ENCODE data around the gene PGA4. TPM values are rescaled to one million over a fixed set of nuclear protein-coding genes. Genes with fewer than 3 reads are reported as not detected.

PGA4 gene
- total and polyA plus RNA-seq, 2 donors (not counting 3 experiments of a cell fraction or from before 2014, with no cell fraction given), result 0.15 TPM; not detected in 1

DNA sequence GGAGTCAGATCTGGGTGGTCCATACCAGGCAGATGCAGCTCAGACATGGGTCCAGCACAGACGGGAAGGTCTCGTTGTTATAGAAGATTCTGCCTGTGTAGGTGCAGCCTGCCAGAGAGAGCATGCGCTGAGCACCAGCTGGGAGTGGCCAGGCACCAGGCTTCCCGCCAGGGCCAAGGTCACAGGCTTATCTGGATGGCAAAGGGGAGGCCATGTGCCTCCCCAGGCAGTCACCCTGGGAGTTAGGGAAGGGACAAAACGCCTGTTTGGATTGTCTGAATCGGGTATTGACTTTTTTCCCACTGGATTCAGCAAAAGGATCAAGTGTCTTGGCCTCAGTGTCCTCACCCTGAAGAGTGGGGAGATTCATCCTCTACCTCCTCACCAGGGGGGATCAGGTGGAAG lies 45.3 kb downstream of the PGA4 start:
- Histone ChIP-seq H3K27ac (ENCODE audit: insufficient read depth, low read depth, low read length) (no peak overlapping the region), H3K4me2 (ENCODE audit: insufficient read depth, low read length) (no peak overlapping the region), H3K9ac (replicated peaks; ENCODE audit: extremely low read depth, insufficient read depth, low read length) (no peak overlapping the region), H3K36me3 (ENCODE audit: control insufficient read depth in 2 of 2, extremely low read depth in 1 of 2, insufficient read depth in 2 of 2, low read length in 2 of 2) (no peaks in the 10 kb centered on the region), H3K79me2 (ENCODE audit: control insufficient read depth, insufficient read depth, low read length) (no peaks in the 10 kb centered on the region), H3K4me1 (ENCODE audit: control insufficient read depth, extremely low read depth, insufficient read depth, low read length) (no peaks in the 10 kb centered on the region), H4K20me1 (replicated peaks; ENCODE audit: control insufficient read depth, extremely low read depth, insufficient read depth, low read length) (no peaks in the 10 kb centered on the region), H2AFZ (ENCODE audit: low read depth, low read length) (no peak overlapping the region), H3K4me3 (replicated peaks in 1 of 3; ENCODE audit: insufficient read depth in 1 of 3, low read depth in 1 of 3, low read length in 3 of 3) (no peak overlapping the region), H3K9me1 (replicated peaks; ENCODE audit: control insufficient read depth, extremely low read depth, insufficient read depth, low read length) (no peaks in the 10 kb centered on the region), H3K9me3 (replicated peaks; ENCODE audit: control insufficient read depth, insufficient read depth, low read length) (no peaks in the 10 kb centered on the region), H3K27me3 (ENCODE audit: control insufficient read depth in 2 of 2, insufficient read depth in 2 of 2, low read length in 2 of 2) (no peaks in the 10 kb centered on the region)
- FAIRE-seq (no peak), DNase-seq (ENCODE audit: low read depth, low spot score) (no peak)
- BruUV-seq (replicated peaks), result no TSS peak
- POLR2A ChIA-PET, result no interaction called here
- CTCF ChIA-PET, result interaction anchor here (1.3 kb wide), 1 partner anchor 12 kb away, joined by 3 read pairs; no protein-coding TSS in a partner anchor
- dilution Hi-C loops (cut with MboI; ENCODE audit: extremely low pct_ligation_motif_present, low sequenced_read_pairs) (no loop called here), intact Hi-C loops (cut with micrococcal nuclease) (no loop called here)
- TF ChIP-seq GATA2 (IDR thresholded peaks at IDR 0.05; ENCODE audit: insufficient read depth, insufficient read length, low read depth, low read length) (no peak), POLR2AphosphoS5 (IDR thresholded peaks at IDR 0.05; ENCODE audit: insufficient read depth, low read depth, low read length) (no peak), MYC (IDR thresholded peaks at IDR 0.05; ENCODE audit: low read depth, low read length) (no peak)
- TF ChIP-seq, protein P1, sequence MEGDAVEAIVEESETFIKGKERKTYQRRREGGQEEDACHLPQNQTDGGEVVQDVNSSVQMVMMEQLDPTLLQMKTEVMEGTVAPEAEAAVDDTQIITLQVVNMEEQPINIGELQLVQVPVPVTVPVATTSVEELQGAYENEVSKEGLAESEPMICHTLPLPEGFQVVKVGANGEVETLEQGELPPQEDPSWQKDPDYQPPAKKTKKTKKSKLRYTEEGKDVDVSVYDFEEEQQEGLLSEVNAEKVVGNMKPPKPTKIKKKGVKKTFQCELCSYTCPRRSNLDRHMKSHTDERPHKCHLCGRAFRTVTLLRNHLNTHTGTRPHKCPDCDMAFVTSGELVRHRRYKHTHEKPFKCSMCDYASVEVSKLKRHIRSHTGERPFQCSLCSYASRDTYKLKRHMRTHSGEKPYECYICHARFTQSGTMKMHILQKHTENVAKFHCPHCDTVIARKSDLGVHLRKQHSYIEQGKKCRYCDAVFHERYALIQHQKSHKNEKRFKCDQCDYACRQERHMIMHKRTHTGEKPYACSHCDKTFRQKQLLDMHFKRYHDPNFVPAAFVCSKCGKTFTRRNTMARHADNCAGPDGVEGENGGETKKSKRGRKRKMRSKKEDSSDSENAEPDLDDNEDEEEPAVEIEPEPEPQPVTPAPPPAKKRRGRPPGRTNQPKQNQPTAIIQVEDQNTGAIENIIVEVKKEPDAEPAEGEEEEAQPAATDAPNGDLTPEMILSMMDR (IDR thresholded peaks at IDR 0.05; ENCODE audit: extremely low read depth in 1 of 2, insufficient read depth in 1 of 2, low read depth in 1 of 2, low read length in 2 of 2), result no peak

DNA sequence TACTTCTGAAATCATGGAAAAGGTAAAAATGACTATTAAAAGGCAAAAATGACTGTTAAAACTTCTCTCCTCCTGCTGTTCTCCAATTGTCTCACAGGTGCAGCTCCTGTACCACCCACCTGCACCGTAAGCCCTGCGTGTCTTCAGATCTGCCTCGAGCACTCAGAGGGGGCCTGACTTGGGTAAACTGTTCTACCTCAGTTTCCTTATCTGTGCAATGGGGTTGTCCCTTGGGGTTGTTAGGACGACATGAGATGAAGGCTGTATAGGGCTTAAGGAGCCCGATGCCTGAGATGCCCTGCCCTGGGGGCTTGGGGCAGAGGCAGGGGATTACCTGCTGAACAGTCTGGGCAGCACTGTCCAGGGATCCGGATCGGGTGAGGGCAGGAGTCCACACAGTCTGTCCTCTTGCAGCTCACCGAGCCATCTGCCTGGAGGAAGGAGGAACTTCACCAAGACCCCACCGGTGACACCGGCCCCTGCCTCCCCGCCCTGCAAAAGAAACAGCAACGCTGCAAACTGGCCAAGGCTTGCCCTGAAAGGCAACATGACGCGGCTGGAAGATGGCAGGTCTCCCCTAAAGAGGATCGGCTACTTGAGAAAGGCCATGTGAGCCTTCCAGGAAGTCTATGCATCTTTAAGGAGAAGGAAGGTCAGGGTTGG lies 46.6 kb downstream of the PGA4 start:
- no peaks in the 10 kb centered on the region for H3K9me1 ChIP-seq (replicated peaks; ENCODE audit: control insufficient read depth, extremely low read depth, insufficient read depth, low read length)
- H3K27ac ChIP-seq (ENCODE audit: insufficient read depth, low read depth, low read length), result no peak overlapping the region
- POLR2A ChIA-PET, result no interaction called here
- dilution Hi-C loops (cut with MboI; ENCODE audit: extremely low pct_ligation_motif_present, low sequenced_read_pairs) (no loop called here), intact Hi-C loops (cut with micrococcal nuclease) (no loop called here)
- H4K20me1 ChIP-seq (replicated peaks; ENCODE audit: control insufficient read depth, extremely low read depth, insufficient read depth, low read length), result no peaks in the 10 kb centered on the region
- no peak for TF ChIP-seq MYC (IDR thresholded peaks at IDR 0.05; ENCODE audit: low read depth, low read length)
- TF ChIP-seq EZH2 (IDR thresholded peaks at IDR 0.05; ENCODE audit: borderline replicate concordance, low read depth, low read length, severe bottlenecking), result no peak
- TF ChIP-seq POLR2AphosphoS5 (IDR thresholded peaks at IDR 0.05; ENCODE audit: insufficient read depth, low read depth, low read length), result no peak
- TF ChIP-seq, protein P1 (IDR thresholded peaks at IDR 0.05; ENCODE audit: extremely low read depth in 1 of 2, insufficient read depth in 1 of 2, low read depth in 1 of 2, low read length in 2 of 2), result no peak
- TF ChIP-seq JUN (IDR thresholded peaks at IDR 0.05; ENCODE audit: borderline replicate concordance, insufficient read depth, insufficient read length, low read depth), result no peak
- TF ChIP-seq GATA2 (IDR thresholded peaks at IDR 0.05; ENCODE audit: insufficient read depth, insufficient read length, low read depth, low read length), result no peak
- TF ChIP-seq POLR2A (IDR thresholded peaks at IDR 0.05; ENCODE audit: low read depth, low read length), result no peak
- TF ChIP-seq, protein P2, sequence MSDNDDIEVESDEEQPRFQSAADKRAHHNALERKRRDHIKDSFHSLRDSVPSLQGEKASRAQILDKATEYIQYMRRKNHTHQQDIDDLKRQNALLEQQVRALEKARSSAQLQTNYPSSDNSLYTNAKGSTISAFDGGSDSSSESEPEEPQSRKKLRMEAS (IDR thresholded peaks at IDR 0.05; ENCODE audit: insufficient read depth, insufficient read length), result no peak
- no peak for TF ChIP-seq FOS (IDR thresholded peaks at IDR 0.05; ENCODE audit: borderline replicate concordance, insufficient read depth, low read length)
- no peaks in the 10 kb centered on the region for H3K9me3 ChIP-seq (replicated peaks; ENCODE audit: control insufficient read depth, insufficient read depth, low read length)
- H3K4me1 ChIP-seq (ENCODE audit: control insufficient read depth, extremely low read depth, insufficient read depth, low read length), result no peaks in the 10 kb centered on the region
- FAIRE-seq (no peak), DNase-seq (ENCODE audit: low read depth, low spot score) (no peak)
- H2AFZ ChIP-seq (ENCODE audit: low read depth, low read length), result no peak overlapping the region
- H3K36me3 ChIP-seq (ENCODE audit: control insufficient read depth in 2 of 2, extremely low read depth in 1 of 2, insufficient read depth in 2 of 2, low read length in 2 of 2), result no peaks in the 10 kb centered on the region
- no peak overlapping the region for H3K4me2 ChIP-seq (ENCODE audit: insufficient read depth, low read length)
- H3K27me3 ChIP-seq (ENCODE audit: control insufficient read depth in 2 of 2, insufficient read depth in 2 of 2, low read length in 2 of 2), result no peaks in the 10 kb centered on the region
- H3K79me2 ChIP-seq (ENCODE audit: control insufficient read depth, insufficient read depth, low read length), result no peaks in the 10 kb centered on the region
- CTCF ChIA-PET, result interaction anchor here (1.3 kb wide), 1 partner anchor 14 kb away, joined by 3 read pairs; no protein-coding TSS in a partner anchor
- no peak overlapping the region for H3K4me3 ChIP-seq (replicated peaks in 1 of 3; ENCODE audit: insufficient read depth in 1 of 3, low read depth in 1 of 3, low read length in 3 of 3)
- BruUV-seq (replicated peaks), result no TSS peak
- H3K9ac ChIP-seq (replicated peaks; ENCODE audit: extremely low read depth, insufficient read depth, low read length), result no peak overlapping the region

Data from endothelial cell of umbilical vein (primary cell).